Amygdala (tissue), 56 donors: ENCODE results near the gene KL.
A peak's percentile ranks its signal among the peaks of the same experiment; 100 is the strongest.

ENCODE experiments used
- DNase-seq, 56 donors: peaks; one replicate each; lab custom pipeline; 2025; lab: John Stamatoyannopoulos, UW

KL gene

GRCh38 chr13:33078263-33078662 lies 62.0 kb downstream of the KL start:
- DNase-seq = no peak

- DNase-seq = no peak
These were observed 63.7 kb downstream of the KL start for GRCh38 chr13:33079960-33080359.

- DNase-seq = no peak
These were observed 64.9 kb downstream of the KL start for GRCh38 chr13:33080972-33081590.

- no peak for DNase-seq
These were observed 65.4 kb downstream of the KL start for GRCh38 chr13:33081666-33082065.

GRCh38 chr13:33083054-33083453 lies 66.8 kb downstream of the KL start:
- no peak for DNase-seq

GRCh38 chr13:33087091-33087490 lies 70.9 kb downstream of the KL start:
- DNase-seq = no peak

GRCh38 chr13:33087790-33088189 lies 71.6 kb downstream of the KL start:
- no peak for DNase-seq

- DNase-seq = no peak
These were observed 73.1 kb downstream of the KL start for GRCh38 chr13:33089311-33089710.

GRCh38 chr13:33090755-33091414 lies 74.7 kb downstream of the KL start:
- DNase-seq = no peak

GRCh38 chr13:33091415-33091774 lies 75.2 kb downstream of the KL start:
- DNase-seq = no peak

- no peak for DNase-seq
These were observed 76.1 kb downstream of the KL start for GRCh38 chr13:33092073-33092987.

- no peak for DNase-seq
These were observed 80.8 kb downstream of the KL start for GRCh38 chr13:33096886-33097605.

GRCh38 chr13:33099860-33100259 lies 83.6 kb downstream of the KL start:
- DNase-seq = no peak

GRCh38 chr13:33100886-33101285 lies 84.7 kb downstream of the KL start:
- no peak for DNase-seq

GRCh38 chr13:33101835-33102234 lies 85.6 kb downstream of the KL start:
- no peak for DNase-seq

- DNase-seq = no peak
These were observed 87.2 kb downstream of the KL start for GRCh38 chr13:33103457-33103856.

GRCh38 chr13:33105387-33106005 lies 89.3 kb downstream of the KL start:
- DNase-seq = peak in 5 of 56 donors; percentile 14 to 27 (median 16)

- no peak for DNase-seq
These were observed 90.6 kb downstream of the KL start for GRCh38 chr13:33106656-33107360.

GRCh38 chr13:33107361-33107760 lies 91.1 kb downstream of the KL start:
- no peak for DNase-seq

- no peak for DNase-seq
These were observed 92.4 kb downstream of the KL start for GRCh38 chr13:33108620-33109019.
